ENCODE data around the gene INPP4A. TPM values are rescaled to one million over a fixed set of nuclear protein-coding genes. Genes with fewer than 3 reads are reported as not detected.

The INPP4A gene
- total RNA-seq, 2 experiments from 2014 or later: 33.1 to 34.8 TPM

GRCh38 chr2:98514096-98514639 lies 69.5 kb downstream of the INPP4A start:
- Mint-ChIP-seq H3K4me1 (ENCODE audit: low read depth) (peaks cover 78% of the 10 kb centered on the region), H3K36me3 (ENCODE audit: low read depth) (no peaks in the 10 kb centered on the region), H3K9me3 (no peaks in the 10 kb centered on the region), H3K27ac (no peak overlapping the region), H3K27me3 (ENCODE audit: low read depth) (no peaks in the 10 kb centered on the region), H3K4me3 (no peak overlapping the region)
- DNase-seq: no peak
- intact Hi-C loops (cut with micrococcal nuclease): no loop called here
- CTCF ChIA-PET: interaction anchor here (1.2 to 3.1 kb wide), 3 partner anchors 10 to 102 kb away, joined by 3 to 23 read pairs (median 12); no protein-coding TSS in a partner anchor

DNA sequence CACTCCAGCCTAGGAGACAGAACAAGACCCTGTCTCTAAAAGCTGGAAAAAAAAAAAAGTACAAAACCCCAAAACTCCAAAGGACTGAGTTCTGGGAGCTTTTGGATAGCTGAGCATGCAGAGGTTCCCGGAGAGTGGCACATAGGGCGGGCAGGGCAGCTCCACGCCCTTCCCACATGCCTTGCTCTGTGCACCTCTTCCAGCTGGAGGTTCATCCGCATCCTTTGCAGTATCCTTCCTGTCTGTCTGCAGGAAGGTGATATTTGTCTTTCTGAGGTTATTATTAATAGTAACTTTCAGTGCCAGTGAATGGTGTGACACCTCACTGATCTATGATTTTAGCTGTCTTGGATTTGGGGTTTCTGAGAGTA lies 70.2 kb downstream of the INPP4A start:
- no peak overlapping the region for H3K4me3 Mint-ChIP-seq
- intact Hi-C loops (cut with micrococcal nuclease): loop anchor here (5.0 kb wide), 1 partner anchor 68 kb away; no protein-coding TSS in a partner anchor
- no peak for DNase-seq
- peaks cover 72% of the 10 kb centered on the region for H3K4me1 Mint-ChIP-seq (ENCODE audit: low read depth)
- H3K27ac Mint-ChIP-seq: peak overlapping the region; percentile 42
- CTCF ChIA-PET: interaction anchor here (0.6 to 3.1 kb wide), 7 partner anchors 11 to 102 kb away, joined by 3 to 23 read pairs (median 5); no protein-coding TSS in a partner anchor
- no peaks in the 10 kb centered on the region for H3K27me3 Mint-ChIP-seq (ENCODE audit: low read depth)
- no peaks in the 10 kb centered on the region for H3K36me3 Mint-ChIP-seq (ENCODE audit: low read depth)
- H3K9me3 Mint-ChIP-seq: no peaks in the 10 kb centered on the region

GRCh38 chr2:98515250-98515991 lies 70.8 kb downstream of the INPP4A start:
- no peaks in the 10 kb centered on the region for H3K27me3 Mint-ChIP-seq (ENCODE audit: low read depth)
- no peaks in the 10 kb centered on the region for H3K36me3 Mint-ChIP-seq (ENCODE audit: low read depth)
- H3K27ac Mint-ChIP-seq: peak overlapping the region; percentile 42
- CTCF ChIA-PET: interaction anchor here (0.6 to 3.1 kb wide), 9 partner anchors 10 to 105 kb away, joined by 3 to 23 read pairs (median 4); no protein-coding TSS in a partner anchor
- H3K9me3 Mint-ChIP-seq: no peaks in the 10 kb centered on the region
- H3K4me3 Mint-ChIP-seq: no peak overlapping the region
- intact Hi-C loops (cut with micrococcal nuclease): loop anchor here (5.0 kb wide), 1 partner anchor 68 kb away; no protein-coding TSS in a partner anchor
- peak; percentile 36 for DNase-seq
- peaks cover 68% of the 10 kb centered on the region for H3K4me1 Mint-ChIP-seq (ENCODE audit: low read depth)

DNA sequence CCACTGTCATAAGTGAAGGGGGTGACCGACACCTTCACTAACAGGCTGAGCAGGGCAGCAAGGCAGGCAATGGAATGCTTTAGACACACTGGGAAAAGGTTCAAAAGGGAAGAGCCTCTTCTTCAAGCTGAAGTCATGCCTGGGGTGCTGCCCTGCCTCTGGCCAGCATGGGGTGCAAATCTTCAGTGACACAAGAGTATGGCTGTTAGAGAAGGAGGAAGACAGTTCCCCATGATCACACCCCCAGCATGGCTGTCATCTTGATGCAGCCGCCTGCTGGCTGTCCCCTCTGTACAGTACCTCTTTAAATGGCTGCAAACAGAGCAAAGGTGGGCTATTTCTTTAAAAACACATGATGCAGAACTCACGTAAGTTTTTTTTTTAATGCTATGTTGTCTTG lies 71.9 kb downstream of the INPP4A start:
- CTCF ChIA-PET: interaction anchor here (0.7 to 3.1 kb wide), 8 partner anchors 9 to 106 kb away, joined by 3 to 23 read pairs (median 4); no protein-coding TSS in a partner anchor
- DNase-seq: no peak
- Mint-ChIP-seq H3K36me3 (ENCODE audit: low read depth) (peaks cover under 1% of the 10 kb centered on the region), H3K4me1 (ENCODE audit: low read depth) (peaks cover 62% of the 10 kb centered on the region), H3K27me3 (ENCODE audit: low read depth) (no peaks in the 10 kb centered on the region), H3K27ac (peak overlapping the region; percentile 2), H3K9me3 (no peaks in the 10 kb centered on the region), H3K4me3 (no peak overlapping the region)
- intact Hi-C loops (cut with micrococcal nuclease): loop anchor here (5.0 kb wide), 1 partner anchor 69 kb away; no protein-coding TSS in a partner anchor

DNA sequence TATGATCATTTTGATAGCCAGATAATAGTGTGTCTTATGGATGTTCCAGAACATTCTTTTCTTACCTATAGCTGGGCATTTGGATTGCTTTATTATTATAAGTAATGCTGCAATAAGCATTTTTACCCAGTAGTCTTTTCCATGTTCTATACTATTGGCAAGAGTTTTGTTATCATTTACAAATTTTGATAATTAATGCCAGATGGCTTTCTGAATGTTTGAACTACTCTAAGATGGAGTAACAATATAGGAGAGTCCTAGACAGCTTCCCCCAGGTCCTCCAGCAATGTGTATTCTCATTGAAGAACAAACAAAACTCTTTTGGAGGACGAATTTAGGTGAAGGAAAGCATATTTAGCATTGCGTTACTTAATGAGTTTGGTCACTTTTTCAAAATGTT lies 73.0 kb downstream of the INPP4A start:
- H3K27ac Mint-ChIP-seq: no peak overlapping the region
- H3K9me3 Mint-ChIP-seq: no peaks in the 10 kb centered on the region
- peaks cover 51% of the 10 kb centered on the region for H3K4me1 Mint-ChIP-seq (ENCODE audit: low read depth)
- peaks cover 1% of the 10 kb centered on the region for H3K36me3 Mint-ChIP-seq (ENCODE audit: low read depth)
- H3K27me3 Mint-ChIP-seq (ENCODE audit: low read depth): no peaks in the 10 kb centered on the region
- CTCF ChIA-PET: interaction anchor here (0.6 to 2.7 kb wide), 8 partner anchors 10 to 105 kb away, joined by 3 to 21 read pairs (median 4); no protein-coding TSS in a partner anchor
- intact Hi-C loops (cut with micrococcal nuclease): loop anchor here (1.0 to 5.0 kb wide), 2 partner anchors 70 to 104 kb away; no protein-coding TSS in a partner anchor
- DNase-seq: no peak
- H3K4me3 Mint-ChIP-seq: no peak overlapping the region

DNA sequence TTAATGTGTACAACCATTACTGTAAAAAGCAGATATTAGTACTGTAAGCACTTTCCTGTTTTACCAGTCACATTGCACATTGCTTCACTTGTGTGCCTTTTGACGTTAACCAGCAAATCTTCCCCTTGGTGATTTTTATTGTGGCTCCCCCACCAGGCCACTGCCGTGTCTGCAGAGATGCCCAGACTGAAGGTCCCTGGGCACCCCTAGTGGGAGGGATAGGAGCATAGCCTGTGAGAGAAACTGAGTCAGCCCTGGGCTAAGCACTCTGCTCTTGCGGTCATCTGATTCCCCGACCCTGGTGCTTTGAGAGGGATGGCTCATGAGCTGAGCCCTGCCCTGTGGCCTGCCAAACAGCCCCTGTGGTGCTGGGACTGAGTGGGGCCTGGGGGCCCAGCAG lies 73.4 kb downstream of the INPP4A start:
- CTCF ChIA-PET: interaction anchor here (1.0 to 2.7 kb wide), 9 partner anchors 10 to 105 kb away, joined by 3 to 21 read pairs (median 4); no protein-coding TSS in a partner anchor
- no peak overlapping the region for H3K27ac Mint-ChIP-seq
- no peaks in the 10 kb centered on the region for H3K27me3 Mint-ChIP-seq (ENCODE audit: low read depth)
- H3K4me1 Mint-ChIP-seq (ENCODE audit: low read depth): peaks cover 47% of the 10 kb centered on the region
- H3K9me3 Mint-ChIP-seq: no peaks in the 10 kb centered on the region
- peaks cover 4% of the 10 kb centered on the region for H3K36me3 Mint-ChIP-seq (ENCODE audit: low read depth)
- peak; percentile 78 for DNase-seq
- no peak overlapping the region for H3K4me3 Mint-ChIP-seq
- intact Hi-C loops (cut with micrococcal nuclease): loop anchor here (1.0 to 5.0 kb wide), 2 partner anchors 71 to 105 kb away; no protein-coding TSS in a partner anchor

- Mint-ChIP-seq H3K27ac (no peak overlapping the region), H3K9me3 (no peaks in the 10 kb centered on the region), H3K4me3 (no peak overlapping the region), H3K36me3 (ENCODE audit: low read depth) (peaks cover 7% of the 10 kb centered on the region), H3K27me3 (ENCODE audit: low read depth) (no peaks in the 10 kb centered on the region), H3K4me1 (ENCODE audit: low read depth) (peaks cover 36% of the 10 kb centered on the region)
- CTCF ChIA-PET: interaction anchor here (0.6 to 2.7 kb wide), 13 partner anchors 8 to 712 kb away, joined by 3 to 21 read pairs (median 4); no protein-coding TSS in a partner anchor
- intact Hi-C loops (cut with micrococcal nuclease): loop anchor here (5.0 kb wide), 1 partner anchor 72 kb away; no protein-coding TSS in a partner anchor
- DNase-seq: no peak
These were observed 74.5 kb downstream of the INPP4A start for GRCh38 chr2:98519156-98519555.

GRCh38 chr2:98519851-98520250 lies 75.2 kb downstream of the INPP4A start:
- CTCF ChIA-PET: interaction anchor here (0.6 to 2.7 kb wide), 4 partner anchors 31 to 713 kb away, joined by 3 to 21 read pairs (median 10); no protein-coding TSS in a partner anchor
- Mint-ChIP-seq H3K27me3 (ENCODE audit: low read depth) (no peaks in the 10 kb centered on the region), H3K4me3 (no peak overlapping the region), H3K27ac (no peak overlapping the region), H3K4me1 (ENCODE audit: low read depth) (peaks cover 33% of the 10 kb centered on the region), H3K36me3 (ENCODE audit: low read depth) (peaks cover 11% of the 10 kb centered on the region), H3K9me3 (no peaks in the 10 kb centered on the region)
- no peak for DNase-seq
- intact Hi-C loops (cut with micrococcal nuclease): loop anchor here (5.0 kb wide), 1 partner anchor 73 kb away; no protein-coding TSS in a partner anchor

DNA sequence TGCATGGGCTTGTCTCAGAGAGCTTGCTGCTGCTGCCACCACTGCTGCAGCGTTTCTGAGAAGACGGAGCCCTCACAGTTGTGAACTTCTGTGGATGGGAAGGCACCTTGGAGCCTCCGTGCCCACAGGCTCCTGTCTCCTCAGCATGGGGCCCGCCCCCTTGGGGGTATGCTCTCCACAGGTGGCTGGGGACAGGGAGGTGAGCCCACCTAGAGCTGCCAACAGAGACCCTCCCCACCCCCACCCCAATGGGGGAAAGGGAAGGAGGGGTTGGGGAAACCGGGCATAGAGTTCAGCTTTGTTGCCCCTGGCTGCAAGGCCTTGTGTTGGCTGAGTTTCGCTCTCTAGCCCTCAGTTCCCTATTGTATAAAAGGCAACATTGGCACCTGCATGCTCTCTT lies 76.1 kb downstream of the INPP4A start:
- Mint-ChIP-seq H3K4me1 (ENCODE audit: low read depth) (peaks cover 26% of the 10 kb centered on the region), H3K9me3 (no peaks in the 10 kb centered on the region), H3K27me3 (ENCODE audit: low read depth) (no peaks in the 10 kb centered on the region), H3K36me3 (ENCODE audit: low read depth) (peaks cover 17% of the 10 kb centered on the region), H3K27ac (no peak overlapping the region), H3K4me3 (no peak overlapping the region)
- no peak for DNase-seq
- intact Hi-C loops (cut with micrococcal nuclease): no loop called here
- CTCF ChIA-PET: interaction anchor here (1.1 kb wide), 1 partner anchor 108 kb away, joined by 3 read pairs; no protein-coding TSS in a partner anchor

- Mint-ChIP-seq H3K36me3 (ENCODE audit: low read depth) (peaks cover 17% of the 10 kb centered on the region), H3K4me1 (ENCODE audit: low read depth) (peaks cover 22% of the 10 kb centered on the region), H3K27ac (no peak overlapping the region), H3K27me3 (ENCODE audit: low read depth) (no peaks in the 10 kb centered on the region), H3K9me3 (no peaks in the 10 kb centered on the region), H3K4me3 (no peak overlapping the region)
- intact Hi-C loops (cut with micrococcal nuclease): no loop called here
- CTCF ChIA-PET: interaction anchor here (0.6 to 1.1 kb wide), 2 partner anchors 109 to 317 kb away, joined by 3 read pairs; no protein-coding TSS in a partner anchor
- no peak for DNase-seq
These were observed 76.6 kb downstream of the INPP4A start for GRCh38 chr2:98521266-98521665.

DNA sequence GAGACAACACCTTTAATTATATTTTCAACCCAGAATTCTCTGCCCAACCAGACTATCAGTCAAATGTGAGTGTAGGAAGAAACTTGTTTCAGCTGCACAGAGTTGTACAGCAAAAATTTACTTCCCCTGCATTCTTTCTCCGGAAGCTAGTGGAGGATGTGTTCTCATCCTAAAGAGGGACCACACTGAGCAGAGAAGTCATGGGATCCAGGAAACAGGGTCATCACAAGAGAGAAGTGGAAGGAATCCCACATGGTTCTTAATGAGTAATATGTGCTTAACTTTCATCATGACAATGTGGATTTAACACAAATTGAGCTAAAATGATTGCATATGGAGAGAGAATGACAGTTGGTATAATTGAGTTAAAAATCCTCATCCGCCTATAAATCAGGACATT lies 78.2 kb downstream of the INPP4A start:
- Mint-ChIP-seq H3K27me3 (ENCODE audit: low read depth) (no peaks in the 10 kb centered on the region), H3K36me3 (ENCODE audit: low read depth) (peaks cover 19% of the 10 kb centered on the region), H3K9me3 (no peaks in the 10 kb centered on the region), H3K4me1 (ENCODE audit: low read depth) (peaks cover 14% of the 10 kb centered on the region), H3K27ac (no peak overlapping the region), H3K4me3 (no peak overlapping the region)
- DNase-seq: no peak
- intact Hi-C loops (cut with micrococcal nuclease): no loop called here
- CTCF ChIA-PET: interaction anchor here (0.6 to 2.1 kb wide), 2 partner anchors 109 to 110 kb away, joined by 4 to 8 read pairs; no protein-coding TSS in a partner anchor

DNA sequence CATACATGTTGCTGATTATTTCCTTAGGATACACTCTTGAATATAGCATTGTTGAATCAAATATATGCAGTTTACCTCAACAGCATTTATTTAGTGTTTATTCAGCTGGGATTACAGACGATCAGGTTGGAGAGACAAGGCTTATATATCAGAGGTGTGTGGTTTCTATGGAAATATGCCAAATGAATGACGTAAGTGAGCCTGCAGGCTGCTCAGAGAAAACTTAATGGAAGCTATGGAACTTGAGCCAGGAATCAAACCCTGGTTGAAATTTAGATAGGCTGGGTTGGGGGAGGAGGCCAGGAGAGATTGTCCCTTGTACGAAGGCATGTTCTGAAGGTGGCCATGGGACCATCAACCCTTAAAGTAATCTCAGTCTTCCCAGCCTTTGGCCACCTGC lies 79.5 kb downstream of the INPP4A start:
- Mint-ChIP-seq H3K27me3 (ENCODE audit: low read depth) (no peaks in the 10 kb centered on the region), H3K36me3 (ENCODE audit: low read depth) (peaks cover 21% of the 10 kb centered on the region), H3K9me3 (no peaks in the 10 kb centered on the region), H3K4me3 (no peak overlapping the region), H3K27ac (no peak overlapping the region), H3K4me1 (ENCODE audit: low read depth) (peaks cover 11% of the 10 kb centered on the region)
- CTCF ChIA-PET: interaction anchor here (0.6 to 2.1 kb wide), 2 partner anchors 109 to 112 kb away, joined by 3 to 8 read pairs; no protein-coding TSS in a partner anchor
- DNase-seq: no peak
- intact Hi-C loops (cut with micrococcal nuclease): no loop called here
